ENCODE measurements around the gene STON2.
"Not testable (repeated sequence)": the region's sequence is repeated elsewhere in the genome, so short reads cannot be mapped to it uniquely, and the experiment has no call there.

STON2 gene, protein sequence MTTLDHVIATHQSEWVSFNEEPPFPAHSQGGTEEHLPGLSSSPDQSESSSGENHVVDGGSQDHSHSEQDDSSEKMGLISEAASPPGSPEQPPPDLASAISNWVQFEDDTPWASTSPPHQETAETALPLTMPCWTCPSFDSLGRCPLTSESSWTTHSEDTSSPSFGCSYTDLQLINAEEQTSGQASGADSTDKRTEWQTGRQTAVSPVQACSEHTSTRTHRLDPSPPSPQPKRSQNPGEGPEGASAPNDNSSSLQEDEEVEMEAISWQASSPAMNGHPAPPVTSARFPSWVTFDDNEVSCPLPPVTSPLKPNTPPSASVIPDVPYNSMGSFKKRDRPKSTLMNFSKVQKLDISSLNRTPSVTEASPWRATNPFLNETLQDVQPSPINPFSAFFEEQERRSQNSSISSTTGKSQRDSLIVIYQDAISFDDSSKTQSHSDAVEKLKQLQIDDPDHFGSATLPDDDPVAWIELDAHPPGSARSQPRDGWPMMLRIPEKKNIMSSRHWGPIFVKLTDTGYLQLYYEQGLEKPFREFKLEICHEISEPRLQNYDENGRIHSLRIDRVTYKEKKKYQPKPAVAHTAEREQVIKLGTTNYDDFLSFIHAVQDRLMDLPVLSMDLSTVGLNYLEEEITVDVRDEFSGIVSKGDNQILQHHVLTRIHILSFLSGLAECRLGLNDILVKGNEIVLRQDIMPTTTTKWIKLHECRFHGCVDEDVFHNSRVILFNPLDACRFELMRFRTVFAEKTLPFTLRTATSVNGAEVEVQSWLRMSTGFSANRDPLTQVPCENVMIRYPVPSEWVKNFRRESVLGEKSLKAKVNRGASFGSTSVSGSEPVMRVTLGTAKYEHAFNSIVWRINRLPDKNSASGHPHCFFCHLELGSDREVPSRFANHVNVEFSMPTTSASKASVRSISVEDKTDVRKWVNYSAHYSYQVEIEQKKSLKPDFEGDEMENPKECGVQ

DNA sequence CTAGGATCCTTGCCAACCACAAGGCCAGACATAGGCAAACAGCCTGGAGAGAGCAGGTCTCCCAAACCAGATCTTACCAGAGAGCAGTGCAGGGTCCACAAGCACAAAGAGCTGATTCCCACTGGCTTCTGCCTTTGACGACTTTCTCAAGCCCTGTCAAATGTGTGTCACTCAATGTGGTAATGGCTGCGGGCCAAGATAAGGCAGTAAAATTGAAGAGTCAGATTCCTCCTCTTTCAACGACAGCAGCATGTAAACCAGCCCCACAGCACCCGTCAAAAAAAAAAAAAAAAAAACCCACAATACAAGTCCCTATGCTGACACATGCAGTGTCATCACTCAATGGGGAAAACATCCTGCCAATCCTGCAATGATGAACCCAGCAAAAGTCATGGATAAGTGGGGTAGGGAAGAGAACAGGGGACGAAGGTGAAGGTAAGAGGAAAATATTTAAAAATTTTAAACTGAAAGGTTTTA, at the start of gene STON2:
TSS of gene STON2 (minus strand) at position 123 of the 477 bp plus-strand sequence. CDS start 1,942 bp downstream, outside the sequence.
- DNase-seq (ENCODE audit: low read depth, low spot score) = no peak

DNA sequence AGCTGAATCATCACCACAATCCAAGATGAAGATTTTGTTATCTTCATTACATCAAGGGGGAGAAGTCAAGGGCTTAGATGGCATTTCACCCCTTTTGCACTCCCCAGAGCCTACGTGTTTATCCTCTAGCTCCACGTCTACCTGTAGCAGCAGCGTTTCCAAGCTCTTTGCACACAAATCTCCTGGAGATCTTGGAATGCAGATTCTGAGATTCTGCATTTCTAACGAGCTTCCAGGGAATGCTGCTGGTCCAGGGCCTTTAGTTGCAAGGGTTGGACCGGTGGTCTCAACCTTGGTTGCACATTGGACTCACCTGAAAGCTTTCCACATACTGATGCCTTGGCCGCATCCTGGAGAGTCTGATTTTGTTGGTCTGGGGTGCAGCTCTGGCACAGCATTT, 49.5 kb upstream of the STON2 start:
- no peak for DNase-seq (ENCODE audit: low read depth, low spot score)

DNA sequence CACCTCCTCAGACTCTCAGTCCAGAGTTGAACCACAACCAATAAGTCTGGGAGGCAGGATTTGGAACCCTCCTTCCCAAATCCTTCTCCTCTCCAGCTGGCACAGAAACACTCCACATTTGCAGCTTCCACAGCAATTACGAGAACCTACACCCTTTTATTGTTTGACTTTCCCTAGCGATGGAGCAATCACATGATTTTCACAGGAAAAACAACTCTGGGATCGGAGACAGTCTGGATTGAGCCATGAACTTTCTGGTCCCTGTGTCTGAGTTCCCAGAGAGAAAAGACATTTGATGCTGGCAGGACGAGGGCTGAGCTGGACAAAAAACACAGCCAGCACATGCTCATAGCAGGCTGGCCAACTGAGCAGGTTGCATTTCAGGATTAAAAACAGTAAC, 49.0 kb upstream of the STON2 start:
- DNase-seq (ENCODE audit: low read depth, low spot score) = no peak

DNA sequence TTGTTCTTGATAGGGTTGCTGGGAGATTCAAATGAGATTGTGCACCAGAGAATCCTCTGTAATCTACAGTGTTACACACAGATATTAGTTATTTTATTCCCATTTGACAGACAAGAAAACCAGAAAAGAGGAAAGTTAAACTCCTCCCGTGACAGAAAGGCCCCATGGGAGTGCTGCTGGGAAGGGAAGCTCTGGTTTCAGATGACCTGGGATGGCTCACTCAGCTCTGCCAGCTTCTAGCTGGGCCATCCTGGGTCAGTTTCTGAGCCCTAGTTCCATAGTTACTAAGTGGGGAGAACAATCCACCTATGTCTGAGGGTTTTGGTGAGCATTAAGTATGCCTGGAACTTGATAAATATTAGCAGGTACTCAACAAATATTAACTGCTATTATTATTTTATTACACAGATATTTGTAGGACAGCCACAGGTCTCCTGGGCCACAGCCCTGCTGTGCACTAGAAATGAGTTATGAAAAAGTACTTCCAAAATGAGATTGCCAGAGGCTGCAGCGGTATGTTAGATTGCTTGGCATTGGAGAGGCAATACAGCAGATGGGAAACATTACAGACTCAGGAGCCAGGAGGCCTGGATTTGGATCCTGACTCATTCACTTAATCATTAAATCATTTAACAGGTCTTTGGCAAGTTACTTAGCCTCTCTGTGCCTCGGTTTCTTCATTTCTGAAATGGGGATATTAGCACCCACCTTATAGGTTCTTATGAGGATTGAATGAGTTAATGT, 47.1 kb upstream of the STON2 start:
- no peak for DNase-seq (ENCODE audit: low read depth, low spot score)

DNA sequence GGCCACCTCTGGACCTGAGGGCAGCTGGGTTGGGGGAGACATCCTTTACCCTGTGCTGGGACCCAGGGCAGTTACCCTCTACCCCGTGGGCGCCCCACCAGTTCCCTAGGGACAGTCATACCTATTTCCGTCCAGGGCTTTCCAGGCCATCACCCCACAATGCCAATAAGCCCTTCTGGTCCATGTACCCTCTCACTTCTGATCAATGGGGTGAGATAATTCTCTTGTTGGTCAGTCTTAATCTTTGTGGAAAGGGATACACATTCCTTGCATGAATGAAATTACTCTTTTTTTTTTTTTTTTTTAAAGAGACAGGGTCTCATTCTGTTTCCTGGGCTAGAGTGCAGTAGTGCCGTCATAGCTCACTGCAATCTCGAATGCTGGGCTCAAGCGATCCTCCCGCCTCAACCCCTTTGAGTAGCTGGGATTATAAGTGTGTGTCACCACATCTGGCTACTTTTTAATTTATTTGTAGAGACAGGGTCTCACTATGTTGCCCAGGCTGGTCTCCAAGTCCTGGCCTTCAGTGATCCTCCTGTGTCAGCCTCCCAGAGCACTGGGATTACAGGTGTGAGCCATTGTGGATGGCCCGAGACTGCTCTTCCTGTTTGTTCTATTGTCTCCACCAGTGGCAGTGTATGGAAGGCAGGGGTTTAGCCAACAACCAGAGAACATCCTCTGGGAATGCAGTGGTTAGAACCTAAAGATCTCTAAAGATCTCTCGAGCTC, 46.3 kb upstream of the STON2 start:
- no peak for DNase-seq (ENCODE audit: low read depth, low spot score)

DNA sequence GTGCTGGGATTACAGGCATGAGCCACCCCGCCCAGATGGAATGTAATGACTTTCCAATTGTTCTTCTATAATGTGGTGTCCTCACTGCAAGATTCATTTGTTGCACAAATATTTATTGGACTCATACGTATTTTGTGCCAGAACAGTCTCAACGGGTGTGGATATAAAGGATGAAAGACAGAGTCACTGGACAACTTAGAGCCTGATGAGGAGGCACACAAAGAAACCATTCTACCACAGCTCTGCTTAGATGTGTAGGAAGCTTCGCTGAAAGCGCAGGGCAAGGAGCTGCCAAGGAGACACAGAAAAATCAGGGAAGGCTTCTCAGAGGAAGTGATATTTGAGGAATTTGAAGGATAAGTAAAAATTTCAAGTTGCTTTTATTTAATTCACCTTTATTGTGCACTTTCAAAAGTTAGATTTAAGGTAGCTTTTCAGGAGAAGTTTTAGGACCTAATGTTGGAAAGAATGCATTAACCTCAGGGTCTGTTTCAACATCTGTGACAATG, 41.6 kb upstream of the STON2 start:
- DNase-seq (ENCODE audit: low read depth, low spot score) = no peak

DNA sequence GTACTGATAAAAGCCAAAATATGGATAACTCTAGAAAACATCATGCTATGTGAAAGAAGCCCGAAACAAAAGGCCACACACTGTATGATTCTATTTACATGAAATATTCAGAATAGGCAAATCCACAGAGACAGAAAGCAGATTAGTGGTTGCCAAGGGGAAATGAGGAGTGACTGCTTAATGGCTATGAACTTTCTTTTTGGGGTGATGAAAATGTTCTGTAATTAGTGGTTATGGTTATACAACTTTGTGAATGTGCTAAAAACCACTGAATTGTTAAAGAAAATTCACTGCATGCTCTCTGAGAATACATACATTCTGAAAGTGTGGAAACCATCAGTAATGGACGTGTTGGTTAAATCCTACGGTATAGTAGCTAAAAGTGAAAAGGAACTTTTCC, 39.9 kb upstream of the STON2 start:
- DNase-seq (ENCODE audit: low read depth, low spot score) = no peak

DNA sequence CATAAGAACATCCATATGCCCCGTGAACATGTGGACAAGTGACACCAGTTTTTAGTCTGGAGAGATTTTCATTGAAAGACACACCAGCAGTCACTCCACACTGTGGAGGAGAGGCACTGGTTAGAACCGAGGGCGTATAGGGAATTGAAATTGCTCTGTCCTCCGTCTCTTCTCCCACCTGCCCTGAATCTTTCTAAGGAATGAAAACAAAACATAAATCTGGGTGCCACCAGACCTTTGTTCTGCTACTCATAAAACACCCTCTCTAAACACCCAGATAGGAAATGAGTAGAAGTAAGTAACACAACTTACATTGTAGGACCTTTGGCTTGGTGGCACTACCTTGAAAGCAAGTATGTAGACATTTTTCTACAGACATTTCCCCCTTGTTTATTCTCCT, 37.1 kb upstream of the STON2 start:
- no peak for DNase-seq (ENCODE audit: low read depth, low spot score)

DNA sequence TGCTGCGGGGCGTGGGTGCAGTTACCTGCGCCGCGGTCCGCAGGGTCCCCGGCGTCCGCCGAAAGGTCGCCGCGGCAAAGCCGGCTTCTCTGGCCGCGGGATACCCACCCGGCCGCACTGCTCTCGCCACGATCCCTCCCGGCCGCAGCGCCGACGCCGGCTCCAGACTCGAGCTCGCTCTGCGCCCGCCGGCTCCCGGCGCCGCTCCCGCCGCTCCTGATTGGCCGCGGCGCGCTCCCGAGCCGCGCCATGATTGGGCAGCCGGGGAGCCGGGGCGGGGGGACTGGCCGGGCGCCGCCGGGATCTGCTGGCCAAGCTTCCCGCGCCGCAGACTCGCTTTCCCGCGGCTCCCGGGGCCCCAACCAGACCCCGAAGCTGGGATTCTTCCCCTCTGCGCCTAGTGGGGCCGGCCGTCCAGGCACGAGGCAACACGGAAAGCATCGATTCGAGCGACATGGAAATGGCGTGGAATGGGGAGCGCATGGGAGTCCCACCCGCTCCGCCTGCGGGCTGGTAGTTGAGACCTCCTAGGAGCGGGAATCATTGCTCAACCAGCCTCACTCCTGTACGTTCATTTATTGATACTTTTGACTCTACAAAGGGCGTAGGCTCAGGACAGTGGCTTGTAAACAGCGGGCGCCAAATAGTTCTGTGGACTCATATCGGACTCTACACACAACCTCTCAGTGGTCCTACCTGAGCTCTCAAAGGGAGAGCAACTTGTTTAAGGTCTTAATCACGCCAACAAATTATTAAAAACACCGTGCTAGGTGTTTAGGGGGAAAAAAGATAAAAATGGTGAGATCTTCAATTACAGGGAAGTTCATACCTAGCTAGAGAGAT, 36.4 kb upstream of the STON2 start:
- no peak for DNase-seq (ENCODE audit: low read depth, low spot score)

DNA sequence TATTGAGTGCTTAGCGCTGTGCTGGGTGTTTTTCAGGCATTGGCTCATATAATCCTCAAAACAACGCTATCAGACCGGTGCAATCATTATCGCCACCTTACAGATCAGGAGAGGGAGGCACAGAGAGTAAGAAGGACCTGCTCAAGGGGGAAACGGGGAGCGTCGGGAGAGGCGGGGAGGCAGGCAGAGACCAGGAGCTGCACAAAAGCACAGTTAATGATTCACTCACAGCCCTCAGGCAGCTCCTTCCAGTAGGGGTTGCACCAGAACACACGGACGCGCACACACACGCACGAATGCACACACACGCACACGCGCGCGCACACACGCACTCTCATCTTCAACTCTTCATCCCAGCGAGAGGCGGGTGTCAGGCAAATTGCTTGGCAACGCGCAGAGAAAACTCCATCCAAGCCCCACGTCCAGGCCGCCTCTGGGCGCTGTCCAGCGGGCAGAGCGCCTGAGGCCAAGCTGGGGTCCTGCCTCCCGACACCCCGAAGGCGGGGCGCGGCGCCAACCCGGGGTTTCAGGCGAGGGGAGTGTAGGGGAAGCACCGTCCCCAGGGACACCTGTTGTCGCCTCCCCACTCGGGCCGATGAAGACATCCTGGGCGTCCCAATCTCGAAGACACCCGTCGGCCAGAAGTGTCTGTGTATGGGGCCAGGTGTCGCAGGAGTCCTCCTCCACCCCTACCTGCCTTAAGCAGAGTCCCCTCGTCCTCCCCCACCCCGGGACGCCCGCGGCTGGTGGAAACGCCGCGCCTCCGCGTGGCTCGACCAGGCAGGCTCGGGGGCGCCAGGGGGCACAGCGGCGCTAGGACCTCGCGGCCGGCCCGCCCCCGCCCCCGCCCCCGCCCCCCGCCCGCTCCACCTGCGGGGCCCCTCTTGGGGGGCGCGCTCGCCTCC, 35.5 kb upstream of the STON2 start:
- DNase-seq (ENCODE audit: low read depth, low spot score) = no peak

DNA sequence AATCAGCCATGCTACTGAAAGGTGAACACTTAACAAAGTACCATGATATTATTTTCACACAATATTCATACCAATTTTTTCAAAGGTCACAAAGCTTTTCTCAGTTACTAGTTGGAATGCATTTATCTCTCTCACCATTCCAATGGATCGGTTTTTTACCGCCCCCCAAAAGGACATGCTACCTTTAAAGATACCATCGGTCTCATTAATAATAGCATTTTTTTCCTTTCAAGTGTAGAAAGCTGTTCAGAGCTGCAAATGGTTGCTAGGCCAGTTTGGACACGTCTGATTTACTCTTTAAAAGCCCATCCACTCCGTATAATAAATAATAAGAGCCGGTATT, 34.9 kb upstream of the STON2 start:
- no peak for DNase-seq (ENCODE audit: low read depth, low spot score)

DNA sequence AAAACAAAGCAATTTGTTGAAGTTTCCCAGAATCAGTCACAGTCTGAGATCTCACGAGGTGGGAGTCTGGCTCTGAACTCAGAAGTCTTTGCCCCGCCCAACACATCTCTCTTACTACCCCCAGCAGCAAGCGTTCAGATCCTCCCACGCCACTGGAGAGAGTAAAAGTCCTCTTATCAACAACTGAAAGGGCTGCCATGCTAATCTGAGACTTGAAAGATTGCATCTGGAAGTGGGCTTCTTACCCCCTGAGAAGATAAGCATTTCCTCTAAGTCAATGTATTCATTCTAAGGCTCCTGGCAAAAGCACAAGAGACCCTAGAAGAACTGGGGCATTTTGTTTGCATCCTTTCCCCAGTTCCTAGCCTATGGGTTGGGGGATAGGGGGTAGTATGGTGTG, 34.1 kb upstream of the STON2 start:
- no peak for DNase-seq (ENCODE audit: low read depth, low spot score)

DNA sequence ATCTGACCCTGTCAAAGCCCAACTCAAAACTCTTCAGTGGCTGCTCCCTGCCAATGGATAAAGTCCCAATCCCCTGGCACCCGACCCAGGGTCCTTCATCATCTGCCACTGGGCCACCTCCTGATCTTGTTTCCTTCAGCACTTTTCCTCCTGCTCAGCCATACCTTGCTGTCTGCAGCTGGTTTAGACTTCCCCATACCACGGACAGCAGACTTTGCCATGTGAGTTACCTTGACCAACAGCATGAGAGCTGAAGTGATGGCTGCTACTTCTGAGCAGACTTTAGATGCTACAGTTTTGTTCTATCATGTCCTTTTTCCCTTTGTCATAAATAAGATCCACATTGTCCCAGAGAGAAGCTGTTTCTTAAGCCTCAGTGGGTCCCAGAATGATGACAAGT, 33.3 kb upstream of the STON2 start:
- no peak for DNase-seq (ENCODE audit: low read depth, low spot score)

DNA sequence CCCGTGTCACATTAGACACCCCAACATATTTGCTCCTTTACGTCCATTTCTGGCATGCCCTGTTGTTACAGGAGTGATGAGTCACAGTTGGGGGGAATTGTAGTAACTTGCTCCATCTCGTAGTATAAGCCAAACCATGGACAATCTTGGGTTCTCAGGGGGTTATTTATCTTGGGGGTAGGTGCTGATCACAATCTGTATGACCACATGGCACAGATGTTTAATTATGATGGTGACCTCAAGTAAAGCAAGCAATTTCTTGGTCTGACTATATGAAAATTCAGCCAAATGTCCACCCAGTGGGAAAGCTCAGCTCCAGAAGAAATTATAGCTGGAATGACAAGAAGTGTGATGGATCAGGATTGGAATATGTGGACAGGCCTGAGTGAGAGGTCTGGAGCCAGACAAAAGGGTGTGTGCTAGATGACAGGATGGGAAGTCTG, 32.1 kb upstream of the STON2 start:
- DNase-seq (ENCODE audit: low read depth, low spot score) = no peak

DNA sequence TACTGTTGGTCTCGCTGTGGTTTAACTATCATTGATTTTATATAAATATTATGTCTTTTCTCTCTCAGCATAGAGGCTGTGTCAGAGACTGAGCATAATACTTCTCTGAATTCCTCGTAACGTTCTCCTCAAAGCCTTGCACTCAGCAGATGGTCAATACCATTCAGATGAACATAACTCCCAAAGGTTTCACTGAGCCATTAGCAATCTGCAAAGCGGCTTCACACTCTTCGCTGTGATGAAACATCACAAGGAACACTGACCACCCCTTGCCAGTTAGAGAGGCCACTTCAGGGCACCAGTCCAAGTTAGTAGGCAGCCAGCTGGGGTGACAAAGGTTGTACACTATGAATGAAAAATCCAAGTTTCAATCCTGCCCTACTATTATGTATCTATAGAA, 30.1 kb upstream of the STON2 start:
- DNase-seq (ENCODE audit: low read depth, low spot score) = no peak

DNA sequence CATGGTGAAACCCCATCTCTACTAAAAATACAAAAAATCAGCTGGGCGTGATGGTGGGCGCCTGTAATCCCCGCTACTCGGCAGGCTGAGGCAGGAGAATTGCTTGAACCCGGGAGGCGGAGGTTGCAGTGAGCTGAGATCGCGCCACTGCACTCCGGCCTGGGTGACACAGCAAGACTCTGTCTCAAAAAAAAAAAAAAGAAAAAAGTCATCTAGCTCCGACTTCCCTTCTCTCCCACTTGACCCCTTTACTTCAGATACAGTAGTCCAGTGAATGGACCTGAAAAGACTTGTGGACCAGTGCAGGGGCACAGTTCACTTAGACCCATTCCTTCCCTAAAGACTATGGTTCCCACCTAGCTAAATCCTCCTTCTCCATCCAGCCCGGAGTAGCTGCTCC, 29.6 kb upstream of the STON2 start:
- not testable (repeated sequence) for DNase-seq (ENCODE audit: low read depth, low spot score)

DNA sequence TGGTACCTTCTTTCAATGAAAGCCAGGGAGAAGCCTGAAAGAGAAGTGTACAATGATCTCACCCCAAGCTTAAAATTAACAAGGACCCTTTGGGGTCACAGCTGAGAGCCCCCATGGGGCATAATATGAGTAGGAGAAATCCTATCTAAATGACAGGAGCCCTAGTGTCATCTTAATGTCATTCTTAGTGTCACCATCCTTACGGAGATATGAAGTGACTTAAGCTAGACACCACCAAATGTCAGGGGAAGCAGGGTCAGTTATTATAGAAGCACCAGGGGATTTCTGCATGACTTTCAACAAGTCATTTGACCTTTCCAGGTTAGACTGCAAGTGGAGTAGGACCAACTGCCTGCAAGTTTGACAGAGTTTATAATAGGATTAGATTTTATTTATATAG, 28.9 kb upstream of the STON2 start:
- DNase-seq (ENCODE audit: low read depth, low spot score) = no peak

DNA sequence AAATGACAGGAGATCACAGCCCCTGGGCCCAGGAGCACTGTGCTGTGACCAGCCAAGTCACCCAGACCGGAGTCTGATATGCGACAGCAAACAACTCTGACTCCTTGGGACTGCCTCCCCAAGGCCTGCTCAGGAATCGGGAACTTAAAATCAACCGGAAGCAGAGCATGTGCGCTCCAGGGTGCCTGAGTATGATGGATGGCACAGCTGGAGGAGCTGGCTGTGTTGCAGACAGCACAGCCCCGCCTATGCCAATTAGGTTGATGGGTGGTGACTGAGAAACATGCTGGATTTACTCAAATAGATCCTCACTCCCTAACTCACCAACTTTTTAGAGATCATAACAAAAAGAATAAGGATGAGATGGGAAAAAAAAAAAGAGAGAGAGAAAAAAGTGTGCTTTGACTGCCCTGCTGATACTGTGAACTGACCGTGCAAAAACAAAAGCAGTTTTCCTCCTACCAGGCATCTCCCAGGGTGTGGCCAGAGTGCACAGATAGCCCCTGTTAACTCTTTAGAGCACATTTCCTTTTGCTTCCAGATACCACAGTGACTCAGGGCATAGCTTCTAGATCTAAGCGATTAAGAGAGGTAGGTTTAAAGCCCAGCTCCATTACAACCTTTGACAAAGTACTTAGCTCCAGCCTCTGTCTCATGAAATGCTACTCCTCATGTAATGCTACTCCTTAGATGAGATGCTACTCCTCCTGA, 27.4 kb upstream of the STON2 start:
- no peak for DNase-seq (ENCODE audit: low read depth, low spot score)

Measured in smooth muscle cell of the brain vasculature (primary cell).